Activated naive CD8-positive, alpha-beta T cell treated with anti-CD3 and anti-CD28 coated beads, Interleukin-2, amount 10 ng/mL, durations not matched to agents 7 days and 5 days (primary cell): Measurements from ENCODE around the gene GJE1. TPM values are rescaled to one million over a fixed set of nuclear protein-coding genes. Genes with fewer than 3 reads are reported as not detected.
A peak's percentile ranks its signal among the peaks of the same experiment; 100 is the strongest.
"Not testable (repeated sequence)": the region's sequence is repeated elsewhere in the genome, so short reads cannot be mapped to it uniquely, and the experiment has no call there.

Experiments
- ATAC-seq: fragments of 150-1000 bp; cut with Tn5 transposase; one replicate; pipeline ENCODE4 v1.10.0; 2021; ENCODE audit warnings: low read depth, moderate library complexity
- POLR2A ChIA-PET: fragments of 350-600 bp; sonication (Branson Sonifier 250); formaldehyde crosslinking; loops from one replicate; lab custom pipeline; 2021; ENCODE audit warnings: antibody characterized with exemption; lab: Charles Lee
- DNase-seq: peaks from one replicate; pipeline ENCODE4 v3.0.0; 2021
- H3K27ac Mint-ChIP-seq: one replicate; pipeline ENCODE4 v1.8.0; 2022; ENCODE audit warnings: mild to moderate bottlenecking, mixed read lengths
- H3K27me3 Mint-ChIP-seq: one replicate; pipeline ENCODE4 v1.8.0; 2022; ENCODE audit warnings: mild to moderate bottlenecking, moderate library complexity, mixed read lengths
- H3K36me3 Mint-ChIP-seq: one replicate; pipeline ENCODE4 v1.8.0; 2021; ENCODE audit warnings: mild to moderate bottlenecking, mixed read lengths
- H3K4me1 Mint-ChIP-seq: one replicate; pipeline ENCODE4 v1.8.0; 2021; ENCODE audit warnings: mixed read lengths
- H3K4me3 Mint-ChIP-seq: one replicate; pipeline ENCODE4 v1.8.0; 2022; ENCODE audit warnings: mild to moderate bottlenecking, moderate library complexity, mixed read lengths
- H3K9me3 Mint-ChIP-seq: one replicate; pipeline ENCODE4 v1.8.0; 2021; ENCODE audit warnings: mixed read lengths
- total RNA-seq, 2 experiments: library from RNA; stranded (reverse); gene quantifications; one replicate each; pipeline ENCODE4 v1.2.3, GENCODE V29; 2021

The GJE1 gene
- total RNA-seq, 2 experiments from 2014 or later: not detected

GRCh38 chr6:142146828-142147662 is 14.3 kb downstream of the GJE1 start, which contains the start of the genes NMBR and VTA1:
Gene NMBR (minus strand): TSS chr6:142147122. CDS start chr6:142088658, 58,464 bp downstream.
Gene VTA1 (plus strand): TSS chr6:142147263. CDS start chr6:142147288, 25 bp downstream.
- Mint-ChIP-seq H3K4me3 (peak within 1 kb of the TSS; percentile 87), H3K9me3 (no peaks in the 10 kb centered on the region), H3K27me3 (no peaks in the 10 kb centered on the region), H3K4me1 (peaks cover 28% of the 10 kb centered on the region), H3K27ac (peak within 1 kb of the TSS; percentile 77), H3K36me3 (peaks cover 18% of the 10 kb centered on the region)
- ATAC-seq: peak; percentile 98
- POLR2A ChIA-PET: interaction anchor here (0.7 to 1.3 kb wide), 2 partner anchors 9 to 1033 kb away, joined by 3 to 4 read pairs; no protein-coding TSS in a partner anchor
- DNase-seq: peak; percentile 92

GRCh38 chr6:142152746-142153145 is 20.0 kb downstream of the GJE1 start:
- POLR2A ChIA-PET: no interaction called here
- no peaks in the 10 kb centered on the region for H3K9me3 Mint-ChIP-seq
- no peak for DNase-seq
- H3K4me1 Mint-ChIP-seq: peaks cover 33% of the 10 kb centered on the region
- H3K27me3 Mint-ChIP-seq: no peaks in the 10 kb centered on the region
- no peak overlapping the region for H3K27ac Mint-ChIP-seq
- peaks cover 18% of the 10 kb centered on the region for H3K36me3 Mint-ChIP-seq
- H3K4me3 Mint-ChIP-seq: no peak overlapping the region
- ATAC-seq: no peak

- H3K36me3 Mint-ChIP-seq: peaks cover 18% of the 10 kb centered on the region
- ATAC-seq (no peak), DNase-seq (no peak)
- POLR2A ChIA-PET: no interaction called here
- no peak overlapping the region for H3K4me3 Mint-ChIP-seq
- H3K27ac Mint-ChIP-seq: no peak overlapping the region
- peaks cover 31% of the 10 kb centered on the region for H3K4me1 Mint-ChIP-seq
- no peaks in the 10 kb centered on the region for H3K9me3 Mint-ChIP-seq
- H3K27me3 Mint-ChIP-seq: no peaks in the 10 kb centered on the region
Measured at GRCh38 chr6:142153196-142153595, 20.5 kb downstream of the GJE1 start.

GRCh38 chr6:142154336-142154735 is 21.6 kb downstream of the GJE1 start:
- Mint-ChIP-seq H3K4me1 (peaks cover 21% of the 10 kb centered on the region), H3K36me3 (peaks cover 12% of the 10 kb centered on the region), H3K27me3 (no peaks in the 10 kb centered on the region), H3K27ac (no peak overlapping the region), H3K9me3 (no peaks in the 10 kb centered on the region), H3K4me3 (no peak overlapping the region)
- POLR2A ChIA-PET: no interaction called here
- DNase-seq: no peak
- ATAC-seq: no peak

GRCh38 chr6:142155091-142155490 is 22.4 kb downstream of the GJE1 start:
- Mint-ChIP-seq H3K36me3 (peaks cover 13% of the 10 kb centered on the region), H3K27ac (no peak overlapping the region), H3K9me3 (no peaks in the 10 kb centered on the region), H3K4me3 (no peak overlapping the region), H3K27me3 (no peaks in the 10 kb centered on the region), H3K4me1 (peaks cover 21% of the 10 kb centered on the region)
- ATAC-seq: no peak
- POLR2A ChIA-PET: no interaction called here
- no peak for DNase-seq

- no peaks in the 10 kb centered on the region for H3K27me3 Mint-ChIP-seq
- peak overlapping the region; percentile 41 for H3K4me3 Mint-ChIP-seq
- POLR2A ChIA-PET: interaction anchor here (0.6 to 1.1 kb wide), 2 partner anchors 8 to 15 kb away, joined by 3 to 4 read pairs; no protein-coding TSS in a partner anchor
- ATAC-seq (peak; percentile 42), DNase-seq (no peak)
- H3K9me3 Mint-ChIP-seq: no peaks in the 10 kb centered on the region
- peaks cover 3% of the 10 kb centered on the region for H3K36me3 Mint-ChIP-seq
- no peak overlapping the region for H3K27ac Mint-ChIP-seq
- peaks cover 17% of the 10 kb centered on the region for H3K4me1 Mint-ChIP-seq
Measured at GRCh38 chr6:142155895-142156757, 23.4 kb downstream of the GJE1 start.

- not testable (repeated sequence) for H3K36me3 Mint-ChIP-seq, H3K27ac Mint-ChIP-seq, H3K27me3 Mint-ChIP-seq, H3K9me3 Mint-ChIP-seq, ATAC-seq, DNase-seq, H3K4me3 Mint-ChIP-seq
- POLR2A ChIA-PET: interaction anchor here (0.6 to 1.1 kb wide), 2 partner anchors 9 to 14 kb away, joined by 3 to 4 read pairs; no protein-coding TSS in a partner anchor
- H3K4me1 Mint-ChIP-seq: peaks cover 19% of the 10 kb centered on the region
Measured at GRCh38 chr6:142156758-142157068, 24.0 kb downstream of the GJE1 start.

GRCh38 chr6:142162780-142163179 is 30.1 kb downstream of the GJE1 start:
- POLR2A ChIA-PET: no interaction called here
- ATAC-seq: no peak
- no peak for DNase-seq
- Mint-ChIP-seq H3K9me3 (no peaks in the 10 kb centered on the region), H3K4me1 (peaks cover 11% of the 10 kb centered on the region), H3K27me3 (no peaks in the 10 kb centered on the region), H3K4me3 (no peak overlapping the region), H3K36me3 (peaks cover 7% of the 10 kb centered on the region), H3K27ac (no peak overlapping the region)

GRCh38 chr6:142165227-142165626 is 32.5 kb downstream of the GJE1 start:
- Mint-ChIP-seq H3K36me3 (peaks cover 5% of the 10 kb centered on the region), H3K27ac (no peak overlapping the region), H3K9me3 (no peaks in the 10 kb centered on the region), H3K4me1 (peaks cover 8% of the 10 kb centered on the region), H3K27me3 (no peaks in the 10 kb centered on the region), H3K4me3 (no peak overlapping the region)
- ATAC-seq: no peak
- no peak for DNase-seq
- POLR2A ChIA-PET: no interaction called here

- H3K36me3 Mint-ChIP-seq: peaks cover 8% of the 10 kb centered on the region
- H3K27ac Mint-ChIP-seq: no peak overlapping the region
- DNase-seq (no peak), ATAC-seq (no peak)
- no peaks in the 10 kb centered on the region for H3K27me3 Mint-ChIP-seq
- POLR2A ChIA-PET: no interaction called here
- no peaks in the 10 kb centered on the region for H3K9me3 Mint-ChIP-seq
- H3K4me1 Mint-ChIP-seq: peaks cover 4% of the 10 kb centered on the region
- no peak overlapping the region for H3K4me3 Mint-ChIP-seq
Measured at GRCh38 chr6:142167071-142167470, 34.3 kb downstream of the GJE1 start.

- H3K4me3 Mint-ChIP-seq: no peak overlapping the region
- peaks cover 4% of the 10 kb centered on the region for H3K4me1 Mint-ChIP-seq
- H3K27me3 Mint-ChIP-seq: no peaks in the 10 kb centered on the region
- no peak for ATAC-seq
- H3K9me3 Mint-ChIP-seq: no peaks in the 10 kb centered on the region
- no peak for DNase-seq
- H3K36me3 Mint-ChIP-seq: peaks cover 12% of the 10 kb centered on the region
- POLR2A ChIA-PET: no interaction called here
- no peak overlapping the region for H3K27ac Mint-ChIP-seq
Measured at GRCh38 chr6:142167486-142167885, 34.8 kb downstream of the GJE1 start.

GRCh38 chr6:142171351-142171750 is 38.6 kb downstream of the GJE1 start:
- Mint-ChIP-seq H3K36me3 (peaks cover 36% of the 10 kb centered on the region), H3K9me3 (no peaks in the 10 kb centered on the region), H3K27me3 (no peaks in the 10 kb centered on the region), H3K4me3 (no peak overlapping the region), H3K4me1 (no peaks in the 10 kb centered on the region), H3K27ac (no peak overlapping the region)
- ATAC-seq (no peak), DNase-seq (no peak)
- POLR2A ChIA-PET: interaction anchor here (0.7 kb wide), 1 partner anchor 15 kb away, joined by 3 read pairs; no protein-coding TSS in a partner anchor

- Mint-ChIP-seq H3K36me3 (peaks cover 45% of the 10 kb centered on the region), H3K27ac (no peak overlapping the region), H3K4me3 (no peak overlapping the region), H3K9me3 (no peaks in the 10 kb centered on the region), H3K4me1 (no peaks in the 10 kb centered on the region), H3K27me3 (no peaks in the 10 kb centered on the region)
- ATAC-seq (no peak), DNase-seq (no peak)
- POLR2A ChIA-PET: no interaction called here
Measured at GRCh38 chr6:142172758-142173157, 40.0 kb downstream of the GJE1 start.
